Measurements from ENCODE around the gene DEGS2. TPM values are rescaled to one million over a fixed set of nuclear protein-coding genes. Genes with fewer than 3 reads are reported as not detected.

Gene DEGS2
- total and polyA plus RNA-seq, 2 of the 13 experiments (the other 11 are each of a cell fraction or from before 2014, with no cell fraction given), result 0.09 TPM

- TF ChIP-seq ZNF260 (CRISPR knock-in tag; IDR thresholded peaks at IDR 0.05; ENCODE audit: borderline replicate concordance, low read depth) (no peak), SOX13 (IDR thresholded peaks at IDR 0.05) (peak; percentile 44; the same call in 1 of the 2 replicates), SOX13 (CRISPR knock-in tag; conservative IDR thresholded peaks at IDR 0.05 in 1 of 2, IDR thresholded peaks at IDR 0.05 in 1 of 2) (peak in 1 of 2 experiments; percentile 35; a peak in 1 of 4 replicates), LCORL (IDR thresholded peaks at IDR 0.05) (no peak), LCORL (CRISPR knock-in tag; IDR thresholded peaks at IDR 0.05) (peak; percentile 62; the same call in 1 of the 2 replicates), NFE2L2 (IDR thresholded peaks at IDR 0.05; ENCODE audit: low read length) (no peak), BRCA1 (CRISPR knock-in tag; IDR thresholded peaks at IDR 0.05) (no peak), PLRG1 (conservative IDR thresholded peaks at IDR 0.05) (no peak), ZNF275 (CRISPR knock-in tag; IDR thresholded peaks at IDR 0.05; ENCODE audit: borderline replicate concordance) (no peak), FOSL2 (CRISPR knock-in tag; IDR thresholded peaks at IDR 0.05) (no peak), NFE2 (CRISPR knock-in tag; IDR thresholded peaks at IDR 0.05) (no peak), CBX5 (CRISPR knock-in tag; IDR thresholded peaks at IDR 0.05; ENCODE audit: borderline replicate concordance) (no peak), TRIM22 (IDR thresholded peaks at IDR 0.05) (no peak), AHR (CRISPR knock-in tag; IDR thresholded peaks at IDR 0.05) (no peak; the same call in 1 of the 2 replicates), NAIF1 (CRISPR knock-in tag; IDR thresholded peaks at IDR 0.05; ENCODE audit: borderline replicate concordance) (no peak), ZNF746 (CRISPR knock-in tag; IDR thresholded peaks at IDR 0.05) (peak; percentile 54; the same call in 1 of the 2 replicates), RCOR2 (CRISPR knock-in tag; IDR thresholded peaks at IDR 0.05) (no peak), ZNF331 (CRISPR knock-in tag; IDR thresholded peaks at IDR 0.05) (peak; percentile 62), SNAPC5 (CRISPR knock-in tag; IDR thresholded peaks at IDR 0.05; ENCODE audit: borderline replicate concordance) (no peak), BCLAF1 (IDR thresholded peaks at IDR 0.05) (no peak), THAP7 (CRISPR knock-in tag; IDR thresholded peaks at IDR 0.05) (peak; percentile 73; the same call in 1 of the 2 replicates), TP53 (CRISPR knock-in tag; conservative IDR thresholded peaks at IDR 0.05) (0 out of 2 replicates have a peak, but pooled peaks have one; percentile 8)
Measured at GRCh38 chr14:100144996-100145646, 14.3 kb downstream of the DEGS2 start (continued).

Data from HepG2 (cell line).